GM19395 (cell line): ENCODE measurements around the gene B4GALT6.
A peak's percentile ranks its signal among the peaks of the same experiment; 100 is the strongest.

Experiments used
- ATAC-seq: cut with Tn5 transposase; IDR thresholded peaks from one replicate; pipeline ENCODE4 v1.9.1; 2021; ENCODE audit warnings: mild to moderate bottlenecking, moderate library complexity; ENCODE audit not compliant: unreplicated experiment

The B4GALT6 gene

DNA sequence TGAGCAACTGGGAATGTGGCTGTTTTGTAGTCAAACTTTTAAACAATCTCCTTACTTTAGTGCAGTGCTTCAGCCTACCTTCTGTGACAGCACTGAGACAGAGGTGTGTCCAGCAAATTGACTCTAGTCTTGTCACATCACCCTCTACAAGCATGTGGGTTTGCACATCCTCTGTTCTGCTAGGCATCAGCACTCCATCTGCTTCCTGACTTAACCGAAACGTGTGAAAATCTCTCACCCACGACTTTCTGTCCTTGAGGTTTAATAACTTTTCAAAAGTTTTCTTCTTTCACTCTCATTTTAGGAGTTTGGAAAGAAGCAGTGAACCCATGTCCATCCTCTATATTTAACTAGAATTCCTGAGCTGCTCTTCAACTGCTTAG is 50.1 kb downstream of the B4GALT6 start:
- ATAC-seq, result peak; percentile 99

DNA sequence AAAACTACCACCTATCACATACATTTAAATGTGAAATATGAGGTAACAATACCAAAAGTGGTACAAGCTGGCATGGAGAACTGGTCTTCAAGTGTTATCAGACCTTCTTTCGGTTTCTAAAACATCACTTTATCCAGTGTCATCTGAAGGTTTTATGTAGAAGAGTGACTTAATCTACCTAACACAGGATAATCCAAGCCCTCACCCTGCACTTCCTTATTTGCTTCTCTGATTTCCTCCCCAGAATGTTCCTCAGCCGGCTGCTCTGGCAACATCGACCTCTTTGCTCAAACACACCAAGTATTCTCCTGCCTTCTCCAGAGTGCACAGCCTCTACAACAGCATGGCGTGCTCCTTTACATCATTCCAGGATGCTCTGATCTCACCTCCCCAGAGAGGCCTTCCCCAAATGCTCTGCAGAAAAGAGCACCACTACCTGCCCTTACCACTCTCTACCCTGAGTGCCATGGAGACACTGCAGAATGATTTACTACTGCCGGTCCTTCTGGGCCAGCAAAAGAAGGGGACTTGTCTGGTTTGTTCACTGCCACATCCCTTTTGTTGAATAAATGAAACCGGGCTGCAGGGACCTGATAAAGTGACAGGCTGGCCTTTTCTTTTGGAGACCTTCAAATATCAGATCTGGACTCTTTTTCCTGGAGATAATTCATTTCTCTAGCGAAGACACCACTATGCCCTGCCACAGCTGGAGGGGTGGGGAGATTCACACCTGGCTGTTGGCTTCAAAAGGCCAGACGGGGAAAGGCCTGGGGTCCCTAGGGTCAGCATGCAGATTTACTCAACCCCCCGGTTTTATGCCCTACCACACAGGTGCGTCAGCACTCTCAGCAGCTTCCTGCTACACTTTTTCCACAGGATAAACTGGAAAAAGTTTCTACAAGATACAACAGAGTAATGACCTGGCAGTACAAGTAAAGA is 50.7 kb downstream of the B4GALT6 start:
- ATAC-seq, result peak; percentile 28

GRCh38 chr18:31632356-31632755 is 52.0 kb downstream of the B4GALT6 start:
- no peak for ATAC-seq

GRCh38 chr18:31631526-31631925 is 52.9 kb downstream of the B4GALT6 start:
- ATAC-seq, result no peak

DNA sequence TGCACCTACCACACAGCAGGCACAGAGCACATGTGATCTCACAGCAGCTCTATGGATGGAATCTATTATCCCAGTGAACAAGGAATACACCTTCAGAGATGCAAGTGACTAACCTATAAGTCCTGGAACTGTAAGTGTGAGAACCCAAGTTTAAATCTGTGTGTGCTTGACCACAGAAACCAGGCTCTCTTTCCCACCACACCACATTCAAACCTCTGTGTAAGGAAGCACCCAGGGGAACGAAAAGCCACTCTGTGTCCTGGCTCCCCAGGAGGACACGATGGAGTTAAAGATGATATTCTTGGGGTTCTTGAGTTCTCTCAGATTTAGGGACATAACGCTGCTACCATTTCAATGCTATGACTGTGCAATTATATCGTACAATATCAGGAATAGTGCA is 53.8 kb downstream of the B4GALT6 start:
- no peak for ATAC-seq

DNA sequence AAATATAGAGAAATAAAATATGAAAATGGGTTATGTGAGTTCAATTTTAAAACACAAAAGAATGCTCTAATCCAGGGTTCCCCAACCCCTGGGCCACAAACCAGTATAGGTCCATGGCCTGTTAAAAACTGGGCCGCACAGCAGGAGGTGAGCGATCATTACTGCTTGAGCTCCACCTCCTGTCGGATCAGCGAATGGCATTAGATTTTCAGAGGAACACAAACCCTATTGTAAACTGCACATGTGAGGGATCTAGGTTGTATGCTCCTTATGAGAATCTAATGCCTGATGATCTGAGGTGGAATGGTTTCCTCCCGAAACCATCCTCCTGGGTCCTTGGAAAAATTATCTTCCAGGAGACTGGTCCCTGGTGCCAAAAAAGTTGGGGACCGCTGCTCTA is 58.0 kb downstream of the B4GALT6 start:
- no peak for ATAC-seq

- ATAC-seq, result no peak
Measured at GRCh38 chr18:31624892-31625640, 59.3 kb downstream of the B4GALT6 start.

DNA sequence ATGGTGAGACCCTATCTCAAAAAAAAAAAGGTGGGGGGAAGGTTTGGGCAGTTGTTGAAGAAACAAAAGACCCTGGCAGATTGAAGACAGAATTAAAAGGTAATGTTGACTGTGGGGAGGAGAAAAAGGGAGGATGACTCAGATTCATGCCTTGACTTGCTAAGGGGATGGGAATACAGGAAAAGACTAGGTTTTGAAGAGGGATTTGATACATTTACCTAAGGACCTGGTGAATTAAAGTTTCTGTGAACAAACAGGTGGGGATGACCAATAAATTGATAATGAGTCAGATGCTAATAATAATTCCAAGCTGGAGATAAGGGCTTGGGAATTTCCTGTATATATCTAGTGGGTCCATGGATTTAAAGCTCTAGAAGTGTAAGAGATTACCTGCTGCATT is 65.1 kb downstream of the B4GALT6 start:
- ATAC-seq, result no peak

DNA sequence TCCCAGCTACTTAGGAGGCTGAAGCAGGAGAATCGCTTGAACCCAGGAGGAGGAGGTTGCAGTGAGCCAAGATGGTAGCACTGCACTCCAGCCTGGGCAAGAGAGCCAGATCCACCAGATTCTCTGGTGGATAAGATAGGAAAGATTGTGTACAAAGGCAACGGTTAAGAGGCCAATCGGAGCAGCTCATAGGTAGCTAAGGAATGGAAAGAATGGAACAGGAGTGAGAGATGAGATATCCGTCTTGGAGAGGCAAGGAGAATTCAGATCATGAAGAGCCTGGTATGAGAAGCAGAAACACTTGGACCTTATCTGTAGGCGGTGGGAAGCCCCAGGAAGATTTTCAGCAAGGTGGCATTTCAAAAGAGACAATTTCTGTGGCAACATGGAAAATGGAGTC is 65.6 kb downstream of the B4GALT6 start:
- ATAC-seq, result no peak

- ATAC-seq, result no peak
Measured at GRCh38 chr18:31617031-31617717, 67.2 kb downstream of the B4GALT6 start.

DNA sequence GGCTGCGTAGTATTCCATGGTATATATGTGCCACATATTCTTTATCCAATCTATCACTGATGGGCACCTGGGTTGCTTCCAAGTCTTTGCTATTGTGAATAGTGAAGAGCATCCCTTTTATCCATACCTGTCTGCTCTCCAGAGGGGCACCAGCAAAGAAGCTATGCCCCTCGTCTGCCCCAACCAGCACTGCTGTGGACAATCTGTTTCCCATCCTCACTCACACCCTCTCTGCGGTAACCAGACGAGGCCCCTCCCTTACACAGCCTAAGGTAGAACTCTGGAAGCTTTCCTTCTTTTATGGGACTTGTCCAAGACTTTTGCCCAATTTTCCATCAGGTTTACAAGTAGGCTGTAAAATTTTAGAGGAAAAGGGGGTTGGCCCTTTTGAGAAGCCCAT is 67.8 kb downstream of the B4GALT6 start:
- ATAC-seq, result no peak

- ATAC-seq, result no peak
Measured at GRCh38 chr18:31614044-31614443, 70.3 kb downstream of the B4GALT6 start.

GRCh38 chr18:31612124-31612523 is 72.3 kb downstream of the B4GALT6 start:
- no peak for ATAC-seq

DNA sequence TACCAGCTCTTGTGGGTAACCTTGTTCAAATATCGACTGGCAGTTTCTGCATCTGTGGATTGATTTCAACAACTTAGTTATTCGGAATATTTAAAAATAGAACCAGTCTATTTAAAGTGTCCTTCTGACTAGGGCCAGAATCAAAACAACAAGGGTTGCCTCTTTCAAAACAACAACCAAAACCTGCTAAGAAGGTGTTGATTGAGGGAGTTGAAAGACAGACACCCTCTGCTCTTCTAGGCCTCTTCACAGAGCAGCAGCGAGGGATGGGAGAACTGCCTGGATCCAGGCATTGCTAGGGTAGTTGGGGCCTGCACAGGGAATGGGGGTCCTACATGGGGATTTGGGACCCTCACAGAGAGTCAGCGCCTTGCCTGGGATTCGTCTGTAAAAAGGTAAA is 72.9 kb downstream of the B4GALT6 start:
- no peak for ATAC-seq

DNA sequence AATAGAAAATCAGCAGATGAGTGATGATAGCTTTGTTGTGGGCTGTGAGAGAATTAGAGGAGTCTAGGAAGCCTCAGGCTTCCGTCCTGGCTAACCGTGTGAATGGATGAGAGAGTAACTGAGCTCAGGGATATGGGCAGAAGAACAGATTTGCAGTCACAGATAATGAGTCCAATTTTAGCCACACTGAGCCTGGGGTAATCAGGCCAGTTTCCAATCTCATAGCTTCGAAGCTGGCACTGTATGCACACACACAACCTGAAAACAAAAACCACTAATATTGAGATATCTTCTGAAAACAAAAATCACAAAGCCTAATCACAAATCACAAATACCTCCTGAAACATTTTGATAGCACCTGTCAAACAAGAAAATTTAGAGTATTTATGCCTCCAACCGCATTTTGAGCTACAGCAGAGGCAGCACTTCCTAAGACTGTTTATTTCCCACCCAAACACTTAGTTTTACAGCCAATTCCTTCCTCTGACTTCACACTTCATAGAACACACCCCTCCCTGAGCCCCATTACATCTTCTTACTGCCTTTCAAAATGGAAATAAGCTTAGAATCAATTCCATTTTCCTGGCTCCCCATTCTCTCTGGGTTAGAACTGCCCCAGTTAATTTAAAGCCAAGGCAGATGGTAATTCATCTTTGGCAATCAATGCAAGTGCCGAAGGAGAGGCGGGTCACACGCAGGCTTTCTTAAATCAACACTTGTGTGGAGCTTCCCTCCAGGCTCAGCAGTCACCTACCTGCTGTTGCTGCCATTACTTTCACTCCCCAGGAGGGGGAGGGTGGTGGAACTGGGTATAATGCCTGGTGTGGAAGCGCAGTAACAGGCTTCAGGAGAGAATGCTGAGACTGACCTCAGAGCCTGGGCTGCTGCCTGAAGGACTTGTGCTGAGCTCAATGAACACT is 73.8 kb downstream of the B4GALT6 start:
- no peak for ATAC-seq

- ATAC-seq, result no peak
Measured at GRCh38 chr18:31609886-31610285, 74.5 kb downstream of the B4GALT6 start.

DNA sequence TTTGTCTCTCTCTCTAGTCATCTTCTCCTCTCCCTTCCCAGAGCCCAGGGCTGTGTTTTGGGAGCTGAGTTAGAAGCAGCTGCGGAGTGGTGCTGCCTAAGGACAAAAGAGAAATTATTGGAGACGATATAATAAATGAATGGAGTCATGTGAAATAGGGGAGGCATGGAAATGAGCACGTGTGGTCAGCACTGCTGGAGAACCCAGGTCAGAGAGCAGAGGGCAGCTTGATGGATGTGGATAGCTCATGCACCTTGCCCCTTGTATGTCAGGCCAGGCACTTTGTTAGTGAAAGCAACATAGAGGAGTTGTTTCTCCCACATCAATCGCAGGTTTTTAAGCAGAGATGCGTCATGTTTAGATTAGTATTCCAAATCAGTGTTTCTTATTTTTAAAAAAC is 77.0 kb downstream of the B4GALT6 start:
- ATAC-seq, result no peak

- ATAC-seq, result no peak
Measured at GRCh38 chr18:31606265-31606664, 78.1 kb downstream of the B4GALT6 start.

- ATAC-seq, result no peak
Measured at GRCh38 chr18:31603315-31603714, 81.1 kb downstream of the B4GALT6 start.

GRCh38 chr18:31598021-31598805 is 86.2 kb downstream of the B4GALT6 start:
- ATAC-seq, result no peak
